ENCODE measurements around the gene GABRB1.

GABRB1 gene

DNA sequence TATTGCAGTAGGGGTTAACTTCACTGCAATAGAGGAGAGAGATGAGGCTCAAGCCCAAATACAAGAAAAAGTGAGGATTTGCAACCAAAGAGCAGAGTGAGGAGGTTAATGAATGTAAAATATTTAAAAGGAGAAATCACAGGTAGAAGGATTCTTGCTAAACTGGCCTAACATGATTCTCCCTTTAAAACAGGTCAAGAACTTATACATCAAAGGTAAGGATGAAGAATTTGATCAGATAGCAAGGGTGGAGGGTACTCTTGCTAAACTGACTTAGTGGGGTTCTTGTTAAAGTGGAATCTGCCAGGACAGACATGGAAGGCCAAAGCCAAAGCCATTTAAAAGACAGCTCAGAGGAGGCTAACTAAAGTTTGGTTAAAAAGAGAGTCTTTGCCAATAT, 193.0 kb downstream of the GABRB1 start:
- H3K27ac ChIP-seq (ENCODE audit: low read length), result no peak overlapping the region
- H4K20me1 ChIP-seq (ENCODE audit: insufficient read depth, low read length), result no peaks in the 10 kb centered on the region
- H3K4me1 ChIP-seq (ENCODE audit: low read length), result peaks cover 4% of the 10 kb centered on the region; the same call in 1 of the 2 replicates
- no peaks in the 10 kb centered on the region for H3K9me3 ChIP-seq (ENCODE audit: insufficient read depth, low read length)
- H2AFZ ChIP-seq (ENCODE audit: low read depth, low read length), result no peak overlapping the region
- H3K4me3 ChIP-seq (ENCODE audit: low read length), result no peak overlapping the region
- no peaks in the 10 kb centered on the region for H3K79me2 ChIP-seq (ENCODE audit: low read length)
- no peaks in the 10 kb centered on the region for H3K27me3 ChIP-seq (ENCODE audit: low read depth, low read length)
- no peak overlapping the region for H3K9ac ChIP-seq (ENCODE audit: low read length)
- TF ChIP-seq, protein P1, sequence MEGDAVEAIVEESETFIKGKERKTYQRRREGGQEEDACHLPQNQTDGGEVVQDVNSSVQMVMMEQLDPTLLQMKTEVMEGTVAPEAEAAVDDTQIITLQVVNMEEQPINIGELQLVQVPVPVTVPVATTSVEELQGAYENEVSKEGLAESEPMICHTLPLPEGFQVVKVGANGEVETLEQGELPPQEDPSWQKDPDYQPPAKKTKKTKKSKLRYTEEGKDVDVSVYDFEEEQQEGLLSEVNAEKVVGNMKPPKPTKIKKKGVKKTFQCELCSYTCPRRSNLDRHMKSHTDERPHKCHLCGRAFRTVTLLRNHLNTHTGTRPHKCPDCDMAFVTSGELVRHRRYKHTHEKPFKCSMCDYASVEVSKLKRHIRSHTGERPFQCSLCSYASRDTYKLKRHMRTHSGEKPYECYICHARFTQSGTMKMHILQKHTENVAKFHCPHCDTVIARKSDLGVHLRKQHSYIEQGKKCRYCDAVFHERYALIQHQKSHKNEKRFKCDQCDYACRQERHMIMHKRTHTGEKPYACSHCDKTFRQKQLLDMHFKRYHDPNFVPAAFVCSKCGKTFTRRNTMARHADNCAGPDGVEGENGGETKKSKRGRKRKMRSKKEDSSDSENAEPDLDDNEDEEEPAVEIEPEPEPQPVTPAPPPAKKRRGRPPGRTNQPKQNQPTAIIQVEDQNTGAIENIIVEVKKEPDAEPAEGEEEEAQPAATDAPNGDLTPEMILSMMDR (IDR thresholded peaks at IDR 0.05; ENCODE audit: low read depth, low read length), result no peak
- no peak for TF ChIP-seq EZH2phosphoT487 (IDR thresholded peaks at IDR 0.05; ENCODE audit: low read depth)
- no peaks in the 10 kb centered on the region for H3K36me3 ChIP-seq (replicated peaks; ENCODE audit: low read depth, low read length)
- no peak overlapping the region for H3K4me2 ChIP-seq (ENCODE audit: low read length)

DNA sequence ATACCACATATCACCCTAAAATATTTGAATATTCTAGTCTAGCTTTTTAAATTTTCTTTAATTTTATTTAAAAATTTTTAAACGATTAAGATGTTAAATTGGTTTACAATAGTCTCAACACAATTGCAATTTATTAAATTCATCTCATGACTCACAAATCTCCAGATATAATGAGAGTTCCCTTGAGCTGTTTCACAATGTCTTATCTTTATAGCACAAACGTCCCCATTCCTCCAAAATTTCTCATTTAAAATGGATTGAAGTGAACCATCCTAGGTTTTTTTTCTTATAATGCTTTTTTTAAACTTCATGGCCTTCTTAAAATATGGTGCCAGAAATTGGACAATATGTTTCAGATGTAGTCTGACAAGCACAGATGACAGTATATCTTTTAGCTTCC, 204.4 kb downstream of the GABRB1 start:
- H3K4me3 ChIP-seq (ENCODE audit: low read length), result no peak overlapping the region
- H3K36me3 ChIP-seq (replicated peaks; ENCODE audit: low read depth, low read length), result no peaks in the 10 kb centered on the region
- no peaks in the 10 kb centered on the region for H4K20me1 ChIP-seq (ENCODE audit: insufficient read depth, low read length)
- H3K27ac ChIP-seq (ENCODE audit: low read length), result no peak overlapping the region
- H3K9me3 ChIP-seq (ENCODE audit: insufficient read depth, low read length), result no peaks in the 10 kb centered on the region
- no peak for TF ChIP-seq EZH2phosphoT487 (IDR thresholded peaks at IDR 0.05; ENCODE audit: low read depth)
- TF ChIP-seq, protein P1 (IDR thresholded peaks at IDR 0.05; ENCODE audit: low read depth, low read length), result no peak
- no peaks in the 10 kb centered on the region for H3K79me2 ChIP-seq (ENCODE audit: low read length)
- H2AFZ ChIP-seq (ENCODE audit: low read depth, low read length), result no peak overlapping the region
- H3K27me3 ChIP-seq (ENCODE audit: low read depth, low read length), result no peaks in the 10 kb centered on the region
- H3K4me1 ChIP-seq (ENCODE audit: low read length), result no peaks in the 10 kb centered on the region
- H3K9ac ChIP-seq (ENCODE audit: low read length), result no peak overlapping the region
- H3K4me2 ChIP-seq (ENCODE audit: low read length), result no peak overlapping the region

DNA sequence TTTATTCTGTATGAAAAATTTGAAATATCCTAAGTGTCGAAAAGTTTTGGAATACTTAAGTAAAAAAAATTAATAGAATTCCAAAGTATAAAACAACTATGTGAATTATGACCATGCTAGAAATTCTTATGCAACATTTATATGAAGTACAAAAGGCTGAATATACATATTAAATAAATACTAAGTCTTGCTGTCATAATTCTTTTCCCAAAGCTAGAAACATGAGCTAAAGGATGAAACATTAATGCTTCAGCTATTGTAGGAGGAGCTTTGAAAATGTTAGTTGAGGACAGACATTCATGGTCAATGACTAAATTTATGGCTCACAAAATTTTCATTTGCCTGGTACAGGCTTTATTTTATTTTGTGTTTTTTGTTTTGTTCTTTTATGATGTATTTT, 207.3 kb downstream of the GABRB1 start:
- no peaks in the 10 kb centered on the region for H3K79me2 ChIP-seq (ENCODE audit: low read length)
- H3K27ac ChIP-seq (ENCODE audit: low read length), result no peak overlapping the region
- H3K4me1 ChIP-seq (ENCODE audit: low read length), result no peaks in the 10 kb centered on the region
- no peak overlapping the region for H3K9ac ChIP-seq (ENCODE audit: low read length)
- no peaks in the 10 kb centered on the region for H3K36me3 ChIP-seq (replicated peaks; ENCODE audit: low read depth, low read length)
- no peak overlapping the region for H3K4me3 ChIP-seq (ENCODE audit: low read length)
- no peak for TF ChIP-seq EZH2phosphoT487 (IDR thresholded peaks at IDR 0.05; ENCODE audit: low read depth)
- TF ChIP-seq, protein P1 (IDR thresholded peaks at IDR 0.05; ENCODE audit: low read depth, low read length), result no peak
- no peaks in the 10 kb centered on the region for H3K9me3 ChIP-seq (ENCODE audit: insufficient read depth, low read length)
- H2AFZ ChIP-seq (ENCODE audit: low read depth, low read length), result no peak overlapping the region
- no peak overlapping the region for H3K4me2 ChIP-seq (ENCODE audit: low read length)
- no peaks in the 10 kb centered on the region for H4K20me1 ChIP-seq (ENCODE audit: insufficient read depth, low read length)
- H3K27me3 ChIP-seq (ENCODE audit: low read depth, low read length), result no peaks in the 10 kb centered on the region

DNA sequence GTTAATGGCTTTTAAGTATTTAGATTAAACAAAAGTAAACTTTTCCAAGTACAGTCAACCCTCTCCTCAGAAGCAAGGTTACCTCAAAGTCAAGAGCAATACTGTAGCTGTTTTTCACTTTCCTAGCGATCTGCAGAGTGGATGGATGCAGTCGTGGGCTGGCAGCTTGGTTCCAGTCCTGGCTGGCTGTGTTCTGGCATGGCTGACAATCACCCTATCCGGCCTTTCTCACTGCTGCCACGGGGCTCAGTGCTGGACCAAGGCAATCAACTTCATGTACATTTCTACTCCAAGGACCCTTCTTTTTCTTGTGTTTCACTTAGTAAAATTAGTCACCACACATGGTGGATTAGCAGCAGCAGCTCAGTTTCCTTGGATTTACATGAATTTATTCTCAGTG, 208.3 kb downstream of the GABRB1 start:
- no peak overlapping the region for H3K27ac ChIP-seq (ENCODE audit: low read length)
- no peaks in the 10 kb centered on the region for H3K4me1 ChIP-seq (ENCODE audit: low read length)
- no peaks in the 10 kb centered on the region for H3K36me3 ChIP-seq (replicated peaks; ENCODE audit: low read depth, low read length)
- H3K4me2 ChIP-seq (ENCODE audit: low read length), result no peak overlapping the region
- H3K9me3 ChIP-seq (ENCODE audit: insufficient read depth, low read length), result no peaks in the 10 kb centered on the region
- no peak overlapping the region for H3K4me3 ChIP-seq (ENCODE audit: low read length)
- H3K27me3 ChIP-seq (ENCODE audit: low read depth, low read length), result no peaks in the 10 kb centered on the region
- H3K9ac ChIP-seq (ENCODE audit: low read length), result no peak overlapping the region
- H3K79me2 ChIP-seq (ENCODE audit: low read length), result no peaks in the 10 kb centered on the region
- TF ChIP-seq, protein P1 (IDR thresholded peaks at IDR 0.05; ENCODE audit: low read depth, low read length), result no peak
- TF ChIP-seq EZH2phosphoT487 (IDR thresholded peaks at IDR 0.05; ENCODE audit: low read depth), result no peak
- H2AFZ ChIP-seq (ENCODE audit: low read depth, low read length), result no peak overlapping the region
- no peaks in the 10 kb centered on the region for H4K20me1 ChIP-seq (ENCODE audit: insufficient read depth, low read length)
